K562 (cell line): ENCODE results near the gene LRRC59. TPM values are rescaled to one million over a fixed set of nuclear protein-coding genes. Genes with fewer than 3 reads are reported as not detected.
"Not testable (repeated sequence)": the region's sequence is repeated elsewhere in the genome, so short reads cannot be mapped to it uniquely, and the experiment has no call there.

Experiments
- ATAC-seq: fragments of 200-7000 bp; cut with Tn5 transposase; 3 replicates; pipeline ENCODE4 v1.9.1; 2020; ENCODE audit warnings: moderate library complexity
- BruUV-seq: library from RNA; stranded (reverse); fragments of 400-500 nt; replicated peaks from 2 replicates; lab custom pipeline; 2021; lab: Mats Ljungman, UMichigan
- CTCF ChIA-PET: fragments of 300-600 bp; formaldehyde crosslinking; extraction: SDS; loops from one replicate; lab custom pipeline; 2021; ENCODE audit warnings: low intra/inter-chr PET ratio; lab: Yijun Ruan, JAX
- POLR2A ChIA-PET: fragments of 300-600, 350-650 bp; sonication (Branson Sonifier 250); formaldehyde crosslinking; extraction: SDS; loops from one replicate; lab custom pipeline; 2021; ENCODE audit warnings: antibody characterized with exemption, inconsistent platforms; lab: Yijun Ruan, JAX
- DNase-seq, 4 experiments: peaks; one replicate each; pipeline versions ENCODE4 v3.0.0 to v3.0.0-alpha.2; 2011 to 2018; ENCODE audit warnings: low spot score in 3 of 4, mixed read lengths in 3 of 4; ENCODE audit errors: extremely low read depth in 1 of 4
- FAIRE-seq: peaks from 2 replicates; lab custom pipeline; 2011; peaks lifted over from hg19 to GRCh38; lab: Jason Lieb, UNC
- H2AFZ ChIP-seq: 2 replicates; pipeline ENCODE4 v1.6.0; 2011; ENCODE audit warnings: low read depth, low read length, control low read depth, inconsistent platforms
- H3K27ac ChIP-seq: fragments of 200-600 bp; 3 replicates; pipeline ENCODE4 v1.8.0; 2011; ENCODE audit warnings: low read depth, mild to moderate bottlenecking, control low read depth, inconsistent platforms, low read length, moderate library complexity, mixed read lengths; ENCODE audit errors: extremely low read depth
- H3K27me3 ChIP-seq, 2 experiments: fragments of 300-600 bp in 1 of 2; 2 replicates in 1 of 2; 3 replicates in 1 of 2; pipeline versions ENCODE4 v1.6.0 to v1.8.0; 2011; ENCODE audit warnings: inconsistent platforms in 2 of 2, low read length in 2 of 2, mild to moderate bottlenecking in 1 of 2, mixed read lengths in 1 of 2, moderate library complexity in 1 of 2; ENCODE audit not compliant: control insufficient read depth in 2 of 2, insufficient read depth in 2 of 2
- H3K36me3 ChIP-seq: fragments of 300-600 bp; 3 replicates; pipeline ENCODE4 v1.8.0; 2011; ENCODE audit warnings: mild to moderate bottlenecking, low read length, inconsistent platforms; ENCODE audit not compliant: control insufficient read depth, insufficient read depth
- H3K4me1 ChIP-seq, 2 experiments: fragments of 200-600 bp in 1 of 2; replicated peaks in 1 of 2; 2 replicates in 1 of 2; 3 replicates in 1 of 2; pipeline versions ENCODE4 v1.5.1 to v1.8.0; 2011; ENCODE audit warnings: inconsistent platforms in 2 of 2, low read length in 2 of 2, mild to moderate bottlenecking in 1 of 2, mixed read lengths in 1 of 2, moderate library complexity in 1 of 2; ENCODE audit not compliant: control insufficient read depth in 2 of 2, insufficient read depth in 2 of 2
- H3K4me2 ChIP-seq: 2 replicates; pipeline ENCODE4 v1.6.1; 2011; ENCODE audit warnings: low read length, control low read depth, inconsistent platforms, mixed read lengths; ENCODE audit not compliant: insufficient read depth
- H3K4me3 ChIP-seq: fragments of 200-600 bp; sonication (generic), shearing (Covaris generic); 2 replicates; pipeline ENCODE4 v1.5.1; 2016; ENCODE audit warnings: control low read depth, inconsistent platforms
- H3K79me2 ChIP-seq: fragments of 200-600 bp; 3 replicates; pipeline ENCODE4 v1.8.0; 2011; ENCODE audit warnings: low read length, inconsistent platforms; ENCODE audit not compliant: control insufficient read depth, insufficient read depth
- H3K9ac ChIP-seq, 2 experiments: 2 replicates each; pipeline versions ENCODE4 v1.6.0 to v1.6.1; 2011; ENCODE audit warnings: low read depth in 2 of 2, low read length in 2 of 2, control low read depth in 1 of 2, inconsistent platforms in 1 of 2, mild to moderate bottlenecking in 1 of 2, mixed read lengths in 1 of 2; ENCODE audit not compliant: insufficient read depth in 1 of 2
- H3K9me1 ChIP-seq: one replicate; pipeline ENCODE4 v1.6.0; 2011; ENCODE audit warnings: inconsistent platforms, mild to moderate bottlenecking, low read length, moderate library complexity; ENCODE audit not compliant: control insufficient read depth, insufficient read depth
- H3K9me3 ChIP-seq: replicated peaks from 2 replicates; pipeline ENCODE4 v1.5.1; 2011; ENCODE audit warnings: low read depth, low read length, inconsistent platforms; ENCODE audit not compliant: control insufficient read depth, insufficient read depth
- H4K20me1 ChIP-seq: replicated peaks from 2 replicates; pipeline ENCODE4 v1.6.1; 2011; ENCODE audit warnings: low read length, inconsistent platforms, mixed read lengths; ENCODE audit not compliant: control insufficient read depth, insufficient read depth
- DLX4 ChIP-seq: fragments of 250-450 bp; sonication (Bioruptor Pico); IDR thresholded peaks from 2 replicates; pipeline ENCODE4 v1.6.1; 2021; ENCODE audit warnings: mild to moderate bottlenecking
- KAT2B ChIP-seq: IDR thresholded peaks from one replicate; pipeline ENCODE4 v1.6.1; 2012; ENCODE audit warnings: low read depth, mild to moderate bottlenecking, control low read depth, inconsistent platforms, low read length, moderate library complexity
- NFIX ChIP-seq: fragments of 250-450 bp; sonication (Bioruptor Pico); IDR thresholded peaks from 2 replicates; pipeline ENCODE4 v1.4.0; 2020; ENCODE audit warnings: low read depth, mild to moderate bottlenecking, moderate library complexity
- RBM25 ChIP-seq: fragments of 200-400 bp; formaldehyde crosslinking; IDR thresholded peaks from 2 replicates; pipeline ENCODE4 v1.6.1; 2018; ENCODE audit warnings: low read length, low read depth, moderate library complexity; ENCODE audit not compliant: severe bottlenecking
- TARDBP ChIP-seq: fragments of 450-650 bp; IDR thresholded peaks from 2 replicates; pipeline ENCODE4 v1.6.1; 2016
- THAP12 ChIP-seq: fragments of 250-450 bp; sonication (Bioruptor Pico); IDR thresholded peaks from 2 replicates; pipeline ENCODE4 v1.9.0; 2021; ENCODE audit warnings: mild to moderate bottlenecking, inconsistent platforms
- ZNF121 ChIP-seq: sonication (generic); formaldehyde crosslinking; conservative IDR thresholded peaks from 2 replicates; pipeline ENCODE4 v1.8.0; 2022; ENCODE audit warnings: missing genetic modification reagents
- ZNF24 ChIP-seq: fragments of 450-650 bp; IDR thresholded peaks from 2 replicates; pipeline ENCODE4 v1.6.1; 2016
- ZNF444 ChIP-seq: fragments of 250-450 bp; sonication (Bioruptor Pico); IDR thresholded peaks from 2 replicates; pipeline ENCODE4 v1.4.0; 2020; ENCODE audit warnings: mild to moderate bottlenecking, moderate library complexity
- ZNF717 ChIP-seq: fragments of 250-450 bp; sonication (Bioruptor Pico); IDR thresholded peaks from 2 replicates; pipeline ENCODE4 v1.5.0; 2021
- ZNF740 ChIP-seq, 3 experiments: fragments of 200-800 bp in 1 of 3; sonication (Bioruptor generic) in 1 of 3; sonication (generic) in 1 of 3; formaldehyde crosslinking in 1 of 3; IDR thresholded peaks; 2 replicates each; pipeline versions ENCODE4 v1.6.1 to v1.8.0; 2016 to 2022; ENCODE audit warnings: mild to moderate bottlenecking in 2 of 3, missing compliant biosample characterization in 2 of 3, missing genetic modification characterization in 2 of 3, missing genetic modification reagents in 1 of 3
- WGBS: fragments of 100-300 bp; shearing (Covaris generic); methylation state at CpG from one replicate; pipeline ENCODE4 v1.1.6; 2016; ENCODE audit warnings: low coverage, mixed read lengths; ENCODE audit not compliant: insufficient coverage; ENCODE audit errors: missing lambda C conversion rate; 5-methylcytosine and 5-hydroxymethylcytosine counted together
- in situ Hi-C: fragments of 300-500 bp; cut with MboI; formaldehyde crosslinking; loops from 4 replicates; pipeline ENCODE4 v1.15.0; 2018; ENCODE audit warnings: inconsistent platforms, mixed read lengths
- intact Hi-C: fragments of 100-400 bp; cut with micrococcal nuclease; formaldehyde crosslinking; loops from 2 replicates; pipeline ENCODE4 v1.14.2; 2022
- polyA plus RNA-seq, 8 experiments: library from polyadenylated mRNA; depleted of rRNA in 4 of 8; stranded (reverse) in 5 of 8; unstranded in 3 of 8; fragments of >200 nt; fragmentation: Nextera tagmentation in 2 of 8; fragmentation: Illumina TruSeq in 1 of 8; extraction: Ambion mirVana in 2 of 8; extraction: Trizol in 1 of 8; gene quantifications; 2 replicates each; pipeline versions ENCODE4 v1.2.1 to v1.2.3, GENCODE V29; 2011 to 2014; ENCODE audit warnings: inconsistent platforms in 1 of 8, missing spikeins in 1 of 8
- total RNA-seq, 7 experiments: library from RNA; depleted of rRNA in 6 of 7; stranded (reverse); fragments of >200 nt in 6 of 7; fragmentation: Illumina TruSeq in 2 of 7; extraction: Trizol in 2 of 7; gene quantifications; 2 replicates each; pipeline versions ENCODE4 v1.2.1 to v1.2.3, GENCODE V29; 2011 to 2021; ENCODE audit warnings: low replicate concordance in 1 of 7

LRRC59 gene
- total and polyA plus RNA-seq, 9 of the 15 experiments (the other 6 are each of a cell fraction or from before 2014, with no cell fraction given), result 27.8 to 244 (median 154) TPM

GRCh38 chr17:50398672-50399071, 1.3 kb upstream of the LRRC59 start:
- ChIA-PET CTCF (interaction anchor here (2.5 kb wide), 1 partner anchor 80 kb away, joined by 9 read pairs; the partner anchor contains the start of gene RSAD1), POLR2A (interaction anchor here (0.8 to 6.4 kb wide), 2 partner anchors 16 to 73 kb away, joined by 4 to 129 read pairs; no protein-coding TSS in a partner anchor)
- FAIRE-seq, result not testable (repeated sequence)

GRCh38 chr17:50397919-50398285, 579 bp upstream of the LRRC59 start:
- peak overlapping the region; percentile 87 for H3K4me3 ChIP-seq
- peak overlapping the region; percentile 94 for H2AFZ ChIP-seq
- H3K9me3 ChIP-seq, result no peaks in the 10 kb centered on the region
- H3K36me3 ChIP-seq, result peaks cover 34% of the 10 kb centered on the region
- H3K27ac ChIP-seq, result peak overlapping the region; percentile 93; the same call in 2 of the 3 replicates
- CTCF ChIA-PET, result interaction anchor here (2.5 kb wide), 1 partner anchor 81 kb away, joined by 9 read pairs; the partner anchor contains the start of gene RSAD1
- H3K4me2 ChIP-seq, result peak overlapping the region; percentile 93
- intact Hi-C loops (loop anchor here (2.0 kb wide), 2 partner anchors 29 to 81 kb away; partner anchors contain the start of genes ACSF2 and RSAD1), in situ Hi-C loops (no loop called here)
- no TSS peak for BruUV-seq
- WGBS, result 24% methylated on average over 7 of the region's 9 CpGs
- H3K79me2 ChIP-seq, result peaks cover 47% of the 10 kb centered on the region
- FAIRE-seq, result no peak
- ATAC-seq, result peak; percentile 10; the same call in 2 of the 3 replicates
- H3K4me1 ChIP-seq, result peaks cover 21 to 29% of the 10 kb centered on the region in 2 experiments; a peak in 4 of 5 replicates
- no peaks in the 10 kb centered on the region for H3K27me3 ChIP-seq
- H3K9me1 ChIP-seq, result no peaks in the 10 kb centered on the region
- peak overlapping the region; percentile 98 to 99; a peak in 3 of 4 replicates for H3K9ac ChIP-seq
- 0 out of 2 replicates have a peak, but pooled peaks cover 16% of the 10 kb centered on the region for H4K20me1 ChIP-seq
- POLR2A ChIA-PET, result interaction anchor here (0.6 to 6.4 kb wide), 6 partner anchors 15 to 237 kb away, joined by 4 to 129 read pairs (median 6); no protein-coding TSS in a partner anchor
- DNase-seq, result peak; percentile 32 to 47 (median 38)
- TF ChIP-seq ZNF444 (no peak), DLX4 (CRISPR knock-in tag) (no peak), KAT2B (no peak), NFIX (CRISPR knock-in tag) (no peak), ZNF740 (CRISPR knock-in tag; IDR thresholded peaks at IDR 0.05) (peak; percentile 77), ZNF740 (tag; IDR thresholded peaks at IDR 0.05) (peak in 1 of 2 experiments; percentile 70; a peak in 1 of 4 replicates), ZNF717 (no peak), THAP12 (CRISPR knock-in tag) (no peak), TARDBP (no peak)

More at GRCh38 chr17:50398672-50399071, 1.3 kb upstream of the LRRC59 start:
- H3K36me3 ChIP-seq, result peaks cover 27% of the 10 kb centered on the region
- H3K27me3 ChIP-seq, H3K27ac ChIP-seq, ATAC-seq, DNase-seq, in situ Hi-C loops, H3K4me2 ChIP-seq, H3K9me3 ChIP-seq, H3K9me1 ChIP-seq, BruUV-seq, H3K9ac ChIP-seq, H3K4me3 ChIP-seq, H2AFZ ChIP-seq, intact Hi-C loops: not testable (repeated sequence)
- peaks cover 21 to 29% of the 10 kb centered on the region in 2 experiments; a peak in 4 of 5 replicates for H3K4me1 ChIP-seq
- 0 out of 2 replicates have a peak, but pooled peaks cover 16% of the 10 kb centered on the region for H4K20me1 ChIP-seq
- peaks cover 39% of the 10 kb centered on the region for H3K79me2 ChIP-seq
- TF ChIP-seq ZNF24 (peak; percentile 58; the same call in 1 of the 2 replicates), ZNF121 (peak; percentile 58), RBM25 (peak; percentile 29)
- WGBS, result 88% methylated on average over 2 of the region's 3 CpGs
